Hepatic stellate cell (primary cell): ENCODE data around the gene WDR20.
"Not testable (repeated sequence)": the region's sequence is repeated elsewhere in the genome, so short reads cannot be mapped to it uniquely, and the experiment has no call there.

Experiments
- DNase-seq: peaks from one replicate; pipeline ENCODE4 v3.0.0; 2011; ENCODE audit warnings: low spot score

WDR20 gene

GRCh38 chr14:102171173-102172020 is 31.7 kb downstream of the WDR20 start:
- DNase-seq: no peak

GRCh38 chr14:102172021-102172272 is 32.2 kb downstream of the WDR20 start:
- not testable (repeated sequence) for DNase-seq

GRCh38 chr14:102172721-102173120 is 33.0 kb downstream of the WDR20 start:
- DNase-seq: not testable (repeated sequence)

GRCh38 chr14:102177161-102177560 is 37.5 kb downstream of the WDR20 start:
- no peak for DNase-seq

- no peak for DNase-seq
Measured at GRCh38 chr14:102178806-102179205, 39.1 kb downstream of the WDR20 start.

GRCh38 chr14:102180248-102180998 is 40.7 kb downstream of the WDR20 start:
- DNase-seq: no peak

- no peak for DNase-seq
Measured at GRCh38 chr14:102181187-102181586, 41.5 kb downstream of the WDR20 start.

- no peak for DNase-seq
Measured at GRCh38 chr14:102182190-102182589, 42.5 kb downstream of the WDR20 start.

- no peak for DNase-seq
Measured at GRCh38 chr14:102182936-102183619, 43.4 kb downstream of the WDR20 start.

GRCh38 chr14:102183886-102184285 is 44.2 kb downstream of the WDR20 start:
- DNase-seq: no peak

GRCh38 chr14:102184316-102185035 is 44.8 kb downstream of the WDR20 start:
- DNase-seq: no peak

- no peak for DNase-seq
Measured at GRCh38 chr14:102185360-102185759, 45.7 kb downstream of the WDR20 start.

- DNase-seq: peak; percentile 80
Measured at GRCh38 chr14:102187044-102187443, 47.3 kb downstream of the WDR20 start.

- DNase-seq: no peak
Measured at GRCh38 chr14:102187568-102188001, 47.9 kb downstream of the WDR20 start.

- no peak for DNase-seq
Measured at GRCh38 chr14:102188187-102188586, 48.5 kb downstream of the WDR20 start.

- DNase-seq: no peak
Measured at GRCh38 chr14:102189874-102190273, 50.2 kb downstream of the WDR20 start.

- no peak for DNase-seq
Measured at GRCh38 chr14:102192840-102193502, 53.3 kb downstream of the WDR20 start.

GRCh38 chr14:102194856-102195255 is 55.2 kb downstream of the WDR20 start:
- no peak for DNase-seq

- DNase-seq: no peak
Measured at GRCh38 chr14:102195446-102195845, 55.7 kb downstream of the WDR20 start.

- DNase-seq: no peak
Measured at GRCh38 chr14:102196039-102196901, 56.6 kb downstream of the WDR20 start.

- no peak for DNase-seq
Measured at GRCh38 chr14:102196902-102197230, 57.2 kb downstream of the WDR20 start.
